Measurements from ENCODE around the gene ST6GAL1. TPM values are rescaled to one million over a fixed set of nuclear protein-coding genes. Genes with fewer than 3 reads are reported as not detected.

The ST6GAL1 gene
- total and polyA plus RNA-seq, 2 of the 8 experiments (the other 6 are each of a cell fraction or from before 2014, with no cell fraction given), result 62.8 to 80.9 TPM

DNA sequence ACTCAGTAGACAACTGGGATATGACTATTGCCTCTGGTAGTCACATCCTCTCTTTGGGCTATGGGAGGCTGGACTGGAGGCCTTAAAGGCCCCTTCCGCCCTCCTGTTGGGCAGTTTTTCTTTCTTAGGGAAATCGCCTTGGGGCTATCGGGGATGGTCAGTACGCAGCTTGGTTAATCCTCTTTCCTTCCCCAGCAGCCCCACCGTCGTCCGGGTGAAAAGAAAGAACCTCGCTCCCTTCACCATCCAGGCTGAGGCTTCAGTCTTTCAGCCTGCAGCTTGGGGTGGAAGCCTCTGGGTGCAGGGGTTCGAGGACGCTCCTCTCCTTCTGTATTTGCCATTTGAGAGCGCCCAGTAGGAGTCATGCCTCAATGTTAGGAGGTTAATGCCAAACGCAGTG lies 641 bp upstream of the ST6GAL1 start:
- no peak for DNase-seq (ENCODE audit: low read depth in 1 of 2, low spot score in 2 of 2)
- peaks cover 16 to 33% of the 10 kb centered on the region in 2 experiments for H3K79me2 ChIP-seq (ENCODE audit: control insufficient read depth in 1 of 2, insufficient read depth in 2 of 2, low read length in 2 of 2)
- no peak for TF ChIP-seq TAF7 (optimal IDR thresholded peaks at IDR 0.05; ENCODE audit: borderline replicate concordance, low read depth, low read length)
- no peak for TF ChIP-seq SIX5 (IDR thresholded peaks at IDR 0.05; ENCODE audit: low read depth, low read length)
- no peak for TF ChIP-seq RFX5 (IDR thresholded peaks at IDR 0.05; ENCODE audit: borderline replicate concordance, low read depth, low read length)
- TF ChIP-seq NANOG (IDR thresholded peaks at IDR 0.05; ENCODE audit: insufficient read depth, low read depth, low read length, poor library complexity, severe bottlenecking), result no peak
- no peak for TF ChIP-seq SP1 (IDR thresholded peaks at IDR 0.05; ENCODE audit: low read depth, low read length)
- no peak for TF ChIP-seq KDM5A (IDR thresholded peaks at IDR 0.05; ENCODE audit: low read length)
- no peak for TF ChIP-seq CEBPB (IDR thresholded peaks at IDR 0.05; ENCODE audit: low read depth, low read length)
- TF ChIP-seq TCF12 (IDR thresholded peaks at IDR 0.05; ENCODE audit: low read depth, low read length), result no peak
- TF ChIP-seq EP300 (IDR thresholded peaks at IDR 0.05; ENCODE audit: borderline replicate concordance in 1 of 2, low read depth in 2 of 2, low read length in 2 of 2), result no peak
- TF ChIP-seq ASH2L (IDR thresholded peaks at IDR 0.05; ENCODE audit: low read length), result no peak
- no peak for TF ChIP-seq ZNF274 (IDR thresholded peaks at IDR 0.05; ENCODE audit: borderline replicate concordance, extremely low read depth, low read length)
- TF ChIP-seq EZH2 (IDR thresholded peaks at IDR 0.05; ENCODE audit: low read depth, low read length, severe bottlenecking), result no peak
- TF ChIP-seq BRCA1 (IDR thresholded peaks at IDR 0.05; ENCODE audit: low read depth, low read length), result no peak

More for the DNA sequence above, 641 bp upstream of the ST6GAL1 start:
- WGBS, 2 experiments (ENCODE audit: extremely low coverage in 1 of 2, insufficient coverage in 1 of 2, insufficient read length in 1 of 2, insufficient replicate concordance in 2 of 2, low coverage in 1 of 2, low lambda C conversion rate in 2 of 2, missing lambda C conversion rate in 1 of 2), result 48% methylated on average over 12 of the region's 12 CpGs; no CpG with 5 or more reads in 1 of the 2 experiments
- peak overlapping the region; percentile 81; the same call in 1 of the 2 replicates for H3K18ac ChIP-seq (ENCODE audit: extremely low read depth, low read length)
- peaks cover 0 to 17% (median 4%) of the 10 kb centered on the region in 4 experiments; a peak in 2 of 8 replicates for H3K36me3 ChIP-seq (ENCODE audit: control insufficient read depth in 2 of 4, insufficient read depth in 4 of 4, low read length in 3 of 4)
- ChIA-PET POLR2A (ENCODE audit: partially characterized antibody) (interaction anchor here (0.8 to 1.9 kb wide), 4 partner anchors 8 to 146 kb away, joined by 3 to 11 read pairs (median 4); partner anchors contain the start of gene EIF4A2), CTCF (ENCODE audit: partially characterized antibody) (interaction anchor here (0.6 to 4.7 kb wide), 11 partner anchors 9 to 314 kb away, joined by 3 to 22 read pairs (median 3); no protein-coding TSS in a partner anchor)
- peaks cover 10 to 17% (median 14%) of the 10 kb centered on the region in 4 experiments; a peak in 6 of 7 replicates for H3K4me1 ChIP-seq (replicated peaks in 1 of 4; ENCODE audit: control insufficient read depth in 3 of 4, insufficient read depth in 4 of 4, low read length in 3 of 4)
- H3K23ac ChIP-seq (ENCODE audit: insufficient read length), result no peak overlapping the region
- H3K9me3 ChIP-seq (ENCODE audit: insufficient read depth in 2 of 2, low read depth in 1 of 2, low read length in 1 of 2), result no peaks in the 10 kb centered on the region; a peak in 1 of 4 replicates
- H2BK12ac ChIP-seq (ENCODE audit: low read depth, low read length), result peak overlapping the region; percentile 30; the same call in 1 of the 2 replicates
- H2BK20ac ChIP-seq (ENCODE audit: low read length), result no peak overlapping the region
- no peak overlapping the region for H3K56ac ChIP-seq (replicated peaks; ENCODE audit: insufficient read length, low read depth, low read length)
- H3K27ac ChIP-seq (ENCODE audit: low read depth, low read length), result no peak overlapping the region
- H3K14ac ChIP-seq (ENCODE audit: insufficient read length), result no peak overlapping the region
- FAIRE-seq, result no peak
- H3K4ac ChIP-seq (replicated peaks; ENCODE audit: insufficient read length, low read depth, low read length), result peak overlapping the region; percentile 10
- H2BK5ac ChIP-seq (ENCODE audit: low read depth, low read length), result peak overlapping the region; percentile 83; the same call in 1 of the 2 replicates
- H3K9ac ChIP-seq (replicated peaks in 1 of 4; ENCODE audit: extremely low read depth in 1 of 4, low read depth in 3 of 4, low read length in 3 of 4), result peak overlapping the region in 3 of 4 experiments; percentile 5 to 91 (median 87); a peak in 5 of 7 replicates
- peak overlapping the region; percentile 2 for H4K5ac ChIP-seq (ENCODE audit: insufficient read length, low read depth, low read length)
- H3K23me2 ChIP-seq (ENCODE audit: low read depth, low read length), result peaks cover 15% of the 10 kb centered on the region
- H3K79me1 ChIP-seq (ENCODE audit: low read depth, low read length), result peaks cover 2% of the 10 kb centered on the region; the same call in 1 of the 2 replicates
- H4K20me1 ChIP-seq (replicated peaks in 1 of 2; ENCODE audit: control insufficient read depth in 1 of 2, insufficient read depth in 2 of 2, low read length in 2 of 2), result no peaks in the 10 kb centered on the region
- H2BK120ac ChIP-seq (replicated peaks; ENCODE audit: low read depth, low read length), result no peak overlapping the region
- peak overlapping the region; percentile 72 to 91 for H3K4me2 ChIP-seq (ENCODE audit: insufficient read depth in 1 of 2, low read depth in 2 of 2, low read length in 2 of 2)
- H4K8ac ChIP-seq (ENCODE audit: extremely low read depth, insufficient read depth, low read length), result no peak overlapping the region
- no peak overlapping the region for H4K91ac ChIP-seq (replicated peaks; ENCODE audit: insufficient read length, low read length)
- peaks cover 0 to 6% (median 0%) of the 10 kb centered on the region in 4 experiments; a peak in 2 of 7 replicates for H3K27me3 ChIP-seq (replicated peaks in 1 of 4; ENCODE audit: control insufficient read depth in 3 of 4, extremely low read depth in 1 of 4, insufficient read depth in 3 of 4, low read length in 3 of 4)
- H3K4me3 ChIP-seq (ENCODE audit: extremely low read depth in 1 of 4, insufficient read depth in 2 of 4, low read depth in 3 of 4, low read length in 4 of 4), result peak overlapping the region; percentile 76 to 89 (median 80); a peak in 7 of 8 replicates
- peak overlapping the region; percentile 99; the same call in 1 of the 2 replicates for H2BK15ac ChIP-seq (ENCODE audit: low read length)
- H2AFZ ChIP-seq (ENCODE audit: low read length), result 0 out of 2 replicates have a peak overlapping the region, but pooled peaks have one; percentile 19
- H2AK5ac ChIP-seq (ENCODE audit: low read depth, low read length), result 0 out of 2 replicates have a peak overlapping the region, but pooled peaks have one; percentile 20

Measured in H1 (cell line).